SK-N-SH (cell line): Measurements from ENCODE around the gene OPRPN. TPM values are rescaled to one million over a fixed set of nuclear protein-coding genes. Genes with fewer than 3 reads are reported as not detected.

Experiments used
- CTCF ChIA-PET: fragments of 300-600, 350-600 bp; formaldehyde crosslinking; extraction: SDS; loops from one replicate; lab custom pipeline; 2021; lab: Yijun Ruan, JAX
- POLR2A ChIA-PET: fragments of 350-600 bp; sonication (Branson Sonifier 250); formaldehyde crosslinking; extraction: SDS; loops from one replicate; lab custom pipeline; 2020; ENCODE audit warnings: antibody characterized with exemption, inconsistent platforms; lab: Yijun Ruan, JAX
- DNase-seq: peaks from one replicate; pipeline ENCODE4 v3.0.0; 2012
- H2AFZ ChIP-seq: fragments of 200-600 bp; sonication (generic); 2 replicates; pipeline ENCODE4 v1.8.1; 2016; ENCODE audit warnings: antibody characterized with exemption, mild to moderate bottlenecking, low read depth
- H3F3A ChIP-seq: fragments of 200-600 bp; sonication (generic); replicated peaks from 2 replicates; pipeline ENCODE3; 2016; ENCODE audit warnings: antibody characterized with exemption, mild to moderate bottlenecking; ENCODE audit not compliant: insufficient read depth
- H3K27ac ChIP-seq, 2 experiments: fragments of 200-500 bp in 1 of 2; fragments of 200-600 bp in 1 of 2; sonication (Bioruptor generic) in 1 of 2; sonication (generic), shearing (Covaris generic) in 1 of 2; 2 replicates each; pipeline versions ENCODE4 v1.5.1 to v1.6.1; 2014 to 2016; ENCODE audit warnings: low read depth in 2 of 2, inconsistent platforms in 1 of 2, low read length in 1 of 2, mild to moderate bottlenecking in 1 of 2, mixed read lengths in 1 of 2
- H3K27me3 ChIP-seq: fragments of 200-600 bp; sonication (generic), shearing (Covaris generic); 2 replicates; pipeline ENCODE4 v1.6.1; 2016; ENCODE audit warnings: mixed run types; ENCODE audit not compliant: insufficient read depth
- H3K36me3 ChIP-seq, 2 experiments: fragments of 200-500 bp in 1 of 2; fragments of 200-600 bp in 1 of 2; sonication (Bioruptor generic) in 1 of 2; sonication (generic) in 1 of 2; replicated peaks in 1 of 2; 2 replicates each; pipeline versions ENCODE3 to v1.5.1; 2014 to 2016; ENCODE audit warnings: low read length in 1 of 2, mild to moderate bottlenecking in 1 of 2; ENCODE audit not compliant: insufficient read depth in 2 of 2, control insufficient read depth in 1 of 2
- H3K4me1 ChIP-seq, 2 experiments: fragments of 200-500 bp in 1 of 2; fragments of 200-600 bp in 1 of 2; sonication (Bioruptor generic) in 1 of 2; sonication (generic), shearing (Covaris generic) in 1 of 2; 2 replicates each; pipeline versions ENCODE4 v1.5.1 to v1.6.1; 2014 to 2016; ENCODE audit warnings: low read depth in 1 of 2, low read length in 1 of 2, mixed run types in 1 of 2; ENCODE audit not compliant: insufficient read depth in 2 of 2, control insufficient read depth in 1 of 2
- H3K4me2 ChIP-seq: fragments of 200-600 bp; sonication (generic), shearing (Covaris generic); 2 replicates; pipeline ENCODE4 v1.6.1; 2017; ENCODE audit warnings: mixed run types
- H3K4me3 ChIP-seq, 2 experiments: fragments of 200-500 bp in 1 of 2; fragments of 200-600 bp in 1 of 2; sonication (Bioruptor generic) in 1 of 2; sonication (generic), shearing (Covaris generic) in 1 of 2; 2 replicates each; pipeline versions ENCODE4 v1.5.1 to v1.8.1; 2014 to 2016; ENCODE audit warnings: low read depth in 2 of 2, inconsistent platforms in 1 of 2, low read length in 1 of 2, mild to moderate bottlenecking in 1 of 2, mixed read lengths in 1 of 2, moderate library complexity in 1 of 2
- H3K79me2 ChIP-seq: fragments of 200-600 bp; sonication (generic); 2 replicates; pipeline ENCODE4 v1.8.1; 2017; ENCODE audit warnings: mild to moderate bottlenecking; ENCODE audit not compliant: insufficient read depth
- H3K9ac ChIP-seq: fragments of 200-600 bp; sonication (generic); 2 replicates; pipeline ENCODE4 v1.6.1; 2017; ENCODE audit warnings: mixed run types
- H3K9me2 ChIP-seq: fragments of 200-600 bp; sonication (generic); 2 replicates; pipeline ENCODE4 v1.6.1; 2017; ENCODE audit warnings: mixed run types
- H3K9me3 ChIP-seq: fragments of 200-600 bp; sonication (generic); 2 replicates; pipeline ENCODE4 v1.6.1; 2017; ENCODE audit warnings: mixed run types, mild to moderate bottlenecking, moderate library complexity
- H4K20me1 ChIP-seq: fragments of 200-600 bp; sonication (generic); 2 replicates; pipeline ENCODE4 v1.6.1; 2017; ENCODE audit warnings: mild to moderate bottlenecking, mixed run types; ENCODE audit not compliant: insufficient read depth
- CHD2 ChIP-seq: fragments of 150-350 bp; IDR thresholded peaks from 2 replicates; pipeline ENCODE4 v1.6.1; 2018; ENCODE audit warnings: low read length; ENCODE audit not compliant: partially characterized antibody
- FOSL2 ChIP-seq: IDR thresholded peaks from 2 replicates; pipeline ENCODE4 v1.4.0; 2012; ENCODE audit warnings: low read depth, mild to moderate bottlenecking, moderate library complexity, borderline replicate concordance
- FOXJ3 ChIP-seq: sonication (generic); formaldehyde crosslinking; IDR thresholded peaks from 2 replicates; pipeline ENCODE4 v1.5.1; 2020; ENCODE audit warnings: mild to moderate bottlenecking, missing genetic modification reagents
- FOXM1 ChIP-seq: IDR thresholded peaks from 2 replicates; pipeline ENCODE4 v1.4.0; 2012; ENCODE audit warnings: low read depth, mild to moderate bottlenecking
- GABPA ChIP-seq: IDR thresholded peaks from 2 replicates; pipeline ENCODE4 v1.4.0; 2012; ENCODE audit warnings: low read depth, mild to moderate bottlenecking
- GATA2 ChIP-seq: sonication (generic); formaldehyde crosslinking; IDR thresholded peaks from 2 replicates; pipeline ENCODE4 v1.5.0; 2020; ENCODE audit warnings: mild to moderate bottlenecking, missing genetic modification reagents
- IRF3 ChIP-seq: fragments of 150-350 bp; IDR thresholded peaks from 2 replicates; pipeline ENCODE4 v1.6.1; 2016; ENCODE audit warnings: mild to moderate bottlenecking, low read depth, low read length
- JUND ChIP-seq: IDR thresholded peaks from 2 replicates; pipeline ENCODE4 v1.4.0; 2012
- MEF2A ChIP-seq: IDR thresholded peaks from 2 replicates; pipeline ENCODE4 v1.4.0; 2012; ENCODE audit warnings: low read depth, borderline replicate concordance
- NFIC ChIP-seq: IDR thresholded peaks from 2 replicates; pipeline ENCODE4 v1.4.0; 2012; ENCODE audit warnings: borderline replicate concordance
- NRF1 ChIP-seq: IDR thresholded peaks from 2 replicates; pipeline ENCODE4 v1.6.1; 2012; ENCODE audit warnings: low read depth, mild to moderate bottlenecking, low read length
- PBX3 ChIP-seq: IDR thresholded peaks from 2 replicates; pipeline ENCODE4; 2012
- POLR2AphosphoS5 ChIP-seq: IDR thresholded peaks from 2 replicates; pipeline ENCODE4 v1.6.1; 2012; ENCODE audit warnings: low read depth, low read length
- RCOR1 ChIP-seq: fragments of 150-350 bp; IDR thresholded peaks from 2 replicates; pipeline ENCODE4 v1.6.1; 2017; ENCODE audit warnings: antibody characterized with exemption, low read length
- SMC3 ChIP-seq: IDR thresholded peaks from 2 replicates; pipeline ENCODE4 v1.6.1; 2012; ENCODE audit warnings: low read depth, low read length, improper control_type of control experiment
- TAF1 ChIP-seq: IDR thresholded peaks from 2 replicates; pipeline ENCODE4 v1.6.1; 2012; ENCODE audit warnings: low read depth, mild to moderate bottlenecking, low read length, moderate library complexity, borderline replicate concordance
- TEAD4 ChIP-seq: IDR thresholded peaks from 2 replicates; pipeline ENCODE4 v1.4.0; 2012; ENCODE audit warnings: mild to moderate bottlenecking, borderline replicate concordance; ENCODE audit not compliant: insufficient read depth
- USF1 ChIP-seq: IDR thresholded peaks from 2 replicates; pipeline ENCODE4 v1.4.0; 2012; ENCODE audit warnings: low read depth, borderline replicate concordance
- USF2 ChIP-seq: fragments of 150-350 bp; IDR thresholded peaks from 2 replicates; pipeline ENCODE4 v1.6.1; 2017; ENCODE audit warnings: antibody characterized with exemption, low read length, low read depth, borderline replicate concordance
- WGBS: methylation state at CpG from one replicate; pipeline ENCODE4 v1.1.6; 2017; ENCODE audit warnings: low lambda C conversion rate; 5-methylcytosine and 5-hydroxymethylcytosine counted together
- polyA plus RNA-seq, 3 experiments: library from polyadenylated mRNA; depleted of rRNA; stranded (reverse); fragments of >200 nt; gene quantifications; 2 replicates each; pipeline ENCODE4 v1.2.3, GENCODE V29; 2012

Gene OPRPN
- polyA plus RNA-seq, 1 of the 3 experiments (the other 2 are of a cell fraction) = not detected

GRCh38 chr4:70359115-70359661 is 38.6 kb upstream of the OPRPN start (continued):
- no peak for TF ChIP-seq USF2
- no peak for TF ChIP-seq NRF1
- no peak for TF ChIP-seq NFIC
- no peak for TF ChIP-seq GABPA
- TF ChIP-seq FOSL2 = no peak
- TF ChIP-seq FOXJ3 = no peak
- TF ChIP-seq TAF1 = no peak
- no peak for TF ChIP-seq MEF2A
- no peak for TF ChIP-seq POLR2AphosphoS5
- TF ChIP-seq TEAD4 = no peak
- no peak for TF ChIP-seq FOXM1

- Histone ChIP-seq H3K36me3 (no peaks in the 10 kb centered on the region), H4K20me1 (no peaks in the 10 kb centered on the region), H3K9ac (no peak within 1 kb of the TSS), H3K79me2 (no peaks in the 10 kb centered on the region), H3K4me3 (no peak within 1 kb of the TSS), H3K27ac (no peak within 1 kb of the TSS), H3K4me1 (no peaks in the 10 kb centered on the region), H3K9me3 (no peaks in the 10 kb centered on the region), H3F3A (no peaks in the 10 kb centered on the region), H3K27me3 (no peaks in the 10 kb centered on the region), H3K4me2 (no peak within 1 kb of the TSS), H2AFZ (no peak within 1 kb of the TSS), H3K9me2 (no peaks in the 10 kb centered on the region)
- CTCF ChIA-PET = no interaction called here
- TF ChIP-seq TAF1 = no peak
- no peak for TF ChIP-seq SMC3
- no peak for TF ChIP-seq RCOR1
- TF ChIP-seq CHD2 = no peak
- TF ChIP-seq NRF1 = no peak
- no peak for TF ChIP-seq USF1
- no peak for TF ChIP-seq IRF3
- TF ChIP-seq JUND = no peak
- TF ChIP-seq FOXM1 = no peak
- no peak for TF ChIP-seq MEF2A
- TF ChIP-seq GATA2 (CRISPR knock-in tag) = no peak
- TF ChIP-seq PBX3 = no peak
- DNase-seq = no peak
- POLR2A ChIA-PET = no interaction called here
- 19% methylated on average over 3 of the region's 3 CpGs for WGBS
Observed at GRCh38 chr4:70360460-70360859, 37.3 kb upstream of the OPRPN start, which contains the start of gene SMR3A. SMR3A (plus strand) TSS chr4:70360760; CDS start chr4:70362116, 1,356 bp downstream.
